UCSD-AML1 (cell line): ENCODE results near the gene COX8A.
"Not testable (repeated sequence)": the region's sequence is repeated elsewhere in the genome, so short reads cannot be mapped to it uniquely, and the experiment has no call there.

Source experiments
- DNase-seq: peaks from one replicate; lab custom pipeline; 2025; ENCODE audit not compliant: unreplicated experiment; lab: John Stamatoyannopoulos, UW

COX8A gene

GRCh38 chr11:63969461-63969860 is 5.0 kb upstream of the COX8A start:
- DNase-seq = no peak

GRCh38 chr11:63970902-63971301 is 3.5 kb upstream of the COX8A start:
- no peak for DNase-seq

GRCh38 chr11:63973912-63974258 is 535 bp upstream of the COX8A start:
- not testable (repeated sequence) for DNase-seq

- no peak for DNase-seq
Observed at GRCh38 chr11:63978551-63979239, 4.3 kb downstream of the COX8A start.

- DNase-seq = no peak
Observed at GRCh38 chr11:63979426-63979825, 5.0 kb downstream of the COX8A start.

- peak; percentile 66 for DNase-seq
Observed at GRCh38 chr11:63985812-63986155, 11.4 kb downstream of the COX8A start.

- peak; percentile 88 for DNase-seq
Observed at GRCh38 chr11:63986156-63986931, 11.9 kb downstream of the COX8A start, which contains the start of gene OTUB1. Gene OTUB1, plus strand, starts transcription at chr11:63986438. Its CDS starts 19 bp downstream, at chr11:63986457.

GRCh38 chr11:63986932-63987513 is 12.6 kb downstream of the COX8A start:
- DNase-seq = no peak

- DNase-seq = no peak
Observed at GRCh38 chr11:63991558-63991957, 17.1 kb downstream of the COX8A start.

GRCh38 chr11:63993100-63993499 is 18.7 kb downstream of the COX8A start:
- no peak for DNase-seq

- no peak for DNase-seq
Observed at GRCh38 chr11:63993993-63994392, 19.6 kb downstream of the COX8A start.

GRCh38 chr11:63996512-63996911 is 22.1 kb downstream of the COX8A start:
- DNase-seq = no peak

- DNase-seq = no peak
Observed at GRCh38 chr11:63997104-63997700, 22.8 kb downstream of the COX8A start.

GRCh38 chr11:63997801-63998337 is 23.4 kb downstream of the COX8A start:
- no peak for DNase-seq

GRCh38 chr11:63998558-63999348 is 24.3 kb downstream of the COX8A start:
- no peak for DNase-seq

- no peak for DNase-seq
Observed at GRCh38 chr11:63999349-64000025, 25.1 kb downstream of the COX8A start.

- no peak for DNase-seq
Observed at GRCh38 chr11:64000026-64000739, 25.8 kb downstream of the COX8A start.

- DNase-seq = no peak
Observed at GRCh38 chr11:64000740-64001483, 26.5 kb downstream of the COX8A start.
